Breast epithelium (tissue), 3 donors: Measurements from ENCODE around the gene ABCA8.

Source experiments
- POLR2A ChIP-seq: fragments of 450-650 bp; IDR thresholded peaks from one replicate; pipeline ENCODE4 v1.6.1; 2016; ENCODE audit warnings: antibody characterized with exemption, mild to moderate bottlenecking, moderate library complexity
- TF ChIP-seq, protein P1 (sequence below), 3 donors: fragments of 450-650 bp; IDR thresholded peaks; one replicate each; pipeline ENCODE4 v1.5.1; 2016 to 2017; ENCODE audit warnings: antibody characterized with exemption in 3 of 3, mild to moderate bottlenecking in 3 of 3, moderate library complexity in 3 of 3

DNA sequence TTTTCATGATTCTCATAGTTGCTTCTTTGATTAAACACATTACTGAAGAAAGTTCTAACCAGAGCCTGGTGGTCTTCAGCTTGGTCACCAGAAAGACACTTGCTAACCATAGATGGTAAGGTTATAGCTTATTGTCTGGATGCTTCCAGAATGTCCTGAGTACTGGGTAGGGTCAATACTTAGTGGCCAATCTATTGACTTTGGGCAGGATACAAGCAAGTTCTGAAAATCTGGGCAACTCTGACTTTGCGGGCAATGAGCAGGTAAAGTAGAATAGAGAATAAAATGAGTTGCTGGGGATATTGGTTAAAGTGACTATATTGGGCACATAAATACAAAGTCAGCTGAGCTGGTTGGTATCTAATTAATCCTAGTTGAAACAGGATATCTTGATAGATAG lies 63.0 kb downstream of the ABCA8 start:
- TF ChIP-seq, protein P1, sequence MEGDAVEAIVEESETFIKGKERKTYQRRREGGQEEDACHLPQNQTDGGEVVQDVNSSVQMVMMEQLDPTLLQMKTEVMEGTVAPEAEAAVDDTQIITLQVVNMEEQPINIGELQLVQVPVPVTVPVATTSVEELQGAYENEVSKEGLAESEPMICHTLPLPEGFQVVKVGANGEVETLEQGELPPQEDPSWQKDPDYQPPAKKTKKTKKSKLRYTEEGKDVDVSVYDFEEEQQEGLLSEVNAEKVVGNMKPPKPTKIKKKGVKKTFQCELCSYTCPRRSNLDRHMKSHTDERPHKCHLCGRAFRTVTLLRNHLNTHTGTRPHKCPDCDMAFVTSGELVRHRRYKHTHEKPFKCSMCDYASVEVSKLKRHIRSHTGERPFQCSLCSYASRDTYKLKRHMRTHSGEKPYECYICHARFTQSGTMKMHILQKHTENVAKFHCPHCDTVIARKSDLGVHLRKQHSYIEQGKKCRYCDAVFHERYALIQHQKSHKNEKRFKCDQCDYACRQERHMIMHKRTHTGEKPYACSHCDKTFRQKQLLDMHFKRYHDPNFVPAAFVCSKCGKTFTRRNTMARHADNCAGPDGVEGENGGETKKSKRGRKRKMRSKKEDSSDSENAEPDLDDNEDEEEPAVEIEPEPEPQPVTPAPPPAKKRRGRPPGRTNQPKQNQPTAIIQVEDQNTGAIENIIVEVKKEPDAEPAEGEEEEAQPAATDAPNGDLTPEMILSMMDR (IDR thresholded peaks at IDR 0.05), result no peak
- TF ChIP-seq POLR2A, result no peak
